ENCODE results near the gene TBCC.
"Not testable (repeated sequence)": the region's sequence is repeated elsewhere in the genome, so short reads cannot be mapped to it uniquely, and the experiment has no call there.

Gene TBCC

GRCh38 chr6:42744351-42744893, 1.5 kb downstream of the TBCC start:
- no peaks in the 10 kb centered on the region for H3K9me3 ChIP-seq (ENCODE audit: insufficient read depth, low read length)
- no peak for TF ChIP-seq EZH2phosphoT487 (IDR thresholded peaks at IDR 0.05; ENCODE audit: low read depth)
- TF ChIP-seq CTCF (IDR thresholded peaks at IDR 0.05; ENCODE audit: low read depth, low read length): no peak
- H3K79me2 ChIP-seq (ENCODE audit: low read length): peaks cover 22% of the 10 kb centered on the region
- H4K20me1 ChIP-seq (ENCODE audit: insufficient read depth, low read length): peaks cover 8% of the 10 kb centered on the region; the same call in 1 of the 2 replicates
- peak overlapping the region; percentile 96 for H3K4me2 ChIP-seq (ENCODE audit: low read length)
- peaks cover 26% of the 10 kb centered on the region for H3K4me1 ChIP-seq (ENCODE audit: low read length)
- no peak overlapping the region for H3K27ac ChIP-seq (ENCODE audit: low read length)
- H2AFZ ChIP-seq (ENCODE audit: low read depth, low read length): no peak overlapping the region
- H3K27me3 ChIP-seq (ENCODE audit: low read depth, low read length): no peaks in the 10 kb centered on the region
- H3K9ac ChIP-seq (ENCODE audit: low read length): no peak overlapping the region
- peaks cover 13% of the 10 kb centered on the region for H3K36me3 ChIP-seq (replicated peaks; ENCODE audit: low read depth, low read length)
- H3K4me3 ChIP-seq (ENCODE audit: low read length): peak overlapping the region; percentile 83

- Histone ChIP-seq H3K9ac (ENCODE audit: low read length) (no peak overlapping the region), H3K27ac (ENCODE audit: low read length) (no peak overlapping the region), H2AFZ (ENCODE audit: low read depth, low read length) (no peak overlapping the region), H3K4me2 (ENCODE audit: low read length) (no peak overlapping the region), H3K4me1 (ENCODE audit: low read length) (peaks cover 10% of the 10 kb centered on the region), H3K27me3 (ENCODE audit: low read depth, low read length) (no peaks in the 10 kb centered on the region), H3K36me3 (replicated peaks; ENCODE audit: low read depth, low read length) (peaks cover 13% of the 10 kb centered on the region), H3K4me3 (ENCODE audit: low read length) (no peak overlapping the region), H4K20me1 (ENCODE audit: insufficient read depth, low read length) (peaks cover 8% of the 10 kb centered on the region; the same call in 1 of the 2 replicates), H3K9me3 (ENCODE audit: insufficient read depth, low read length) (no peaks in the 10 kb centered on the region), H3K79me2 (ENCODE audit: low read length) (peaks cover 22% of the 10 kb centered on the region)
- TF ChIP-seq EZH2phosphoT487 (IDR thresholded peaks at IDR 0.05; ENCODE audit: low read depth) (no peak), CTCF (IDR thresholded peaks at IDR 0.05; ENCODE audit: low read depth, low read length) (no peak)
Observed at GRCh38 chr6:42742116-42742894, 3.6 kb downstream of the TBCC start.

GRCh38 chr6:42740725-42741124, 5.2 kb downstream of the TBCC start:
- Histone ChIP-seq H3K27me3 (ENCODE audit: low read depth, low read length) (0 out of 2 replicates have a peak, but pooled peaks cover 2% of the 10 kb centered on the region), H3K4me1 (ENCODE audit: low read length) (peaks cover 10% of the 10 kb centered on the region), H4K20me1 (ENCODE audit: insufficient read depth, low read length) (peaks cover 8% of the 10 kb centered on the region; the same call in 1 of the 2 replicates), H3K9ac (ENCODE audit: low read length) (no peak overlapping the region), H3K4me2 (ENCODE audit: low read length) (no peak overlapping the region), H2AFZ (ENCODE audit: low read depth, low read length) (no peak overlapping the region), H3K79me2 (ENCODE audit: low read length) (peaks cover 21% of the 10 kb centered on the region), H3K4me3 (ENCODE audit: low read length) (no peak overlapping the region), H3K36me3 (replicated peaks; ENCODE audit: low read depth, low read length) (peaks cover 13% of the 10 kb centered on the region), H3K27ac (ENCODE audit: low read length) (no peak overlapping the region), H3K9me3 (ENCODE audit: insufficient read depth, low read length) (no peaks in the 10 kb centered on the region)
- TF ChIP-seq EZH2phosphoT487 (IDR thresholded peaks at IDR 0.05; ENCODE audit: low read depth) (no peak), CTCF (IDR thresholded peaks at IDR 0.05; ENCODE audit: low read depth, low read length) (no peak)

GRCh38 chr6:42735976-42736375, 9.9 kb downstream of the TBCC start:
- no peak overlapping the region for H3K4me3 ChIP-seq (ENCODE audit: low read length)
- H3K4me1 ChIP-seq (ENCODE audit: low read length): peaks cover 6% of the 10 kb centered on the region; the same call in 1 of the 2 replicates
- no peaks in the 10 kb centered on the region for H3K79me2 ChIP-seq (ENCODE audit: low read length)
- TF ChIP-seq CTCF (IDR thresholded peaks at IDR 0.05; ENCODE audit: low read depth, low read length): no peak
- TF ChIP-seq EZH2phosphoT487 (IDR thresholded peaks at IDR 0.05; ENCODE audit: low read depth): no peak
- no peaks in the 10 kb centered on the region for H4K20me1 ChIP-seq (ENCODE audit: insufficient read depth, low read length)
- H3K36me3 ChIP-seq (replicated peaks; ENCODE audit: low read depth, low read length): no peaks in the 10 kb centered on the region
- H3K4me2 ChIP-seq (ENCODE audit: low read length): no peak overlapping the region
- H3K27ac ChIP-seq (ENCODE audit: low read length): no peak overlapping the region
- H3K9me3 ChIP-seq (ENCODE audit: insufficient read depth, low read length): no peaks in the 10 kb centered on the region
- H3K9ac ChIP-seq (ENCODE audit: low read length): no peak overlapping the region
- H2AFZ ChIP-seq (ENCODE audit: low read depth, low read length): no peak overlapping the region
- H3K27me3 ChIP-seq (ENCODE audit: low read depth, low read length): 0 out of 2 replicates have a peak, but pooled peaks cover 2% of the 10 kb centered on the region

GRCh38 chr6:42733867-42734481, 11.9 kb downstream of the TBCC start:
- H3K4me1 ChIP-seq (ENCODE audit: low read length); H2AFZ ChIP-seq (ENCODE audit: low read depth, low read length); H3K27me3 ChIP-seq (ENCODE audit: low read depth, low read length); H3K4me3 ChIP-seq (ENCODE audit: low read length); H3K9ac ChIP-seq (ENCODE audit: low read length); H3K79me2 ChIP-seq (ENCODE audit: low read length); H3K27ac ChIP-seq (ENCODE audit: low read length); H3K36me3 ChIP-seq (replicated peaks; ENCODE audit: low read depth, low read length); H3K9me3 ChIP-seq (ENCODE audit: insufficient read depth, low read length); H4K20me1 ChIP-seq (ENCODE audit: insufficient read depth, low read length): not testable (repeated sequence)
- H3K4me2 ChIP-seq (ENCODE audit: low read length): peak overlapping the region; percentile 16; the same call in 1 of the 2 replicates

Data from OCI-LY3 (cell line).